CD4-positive, alpha-beta T cell (primary cell): ENCODE measurements around the gene PCDHB16. TPM values are rescaled to one million over a fixed set of nuclear protein-coding genes. Genes with fewer than 3 reads are reported as not detected.
"Not testable (repeated sequence)": the region's sequence is repeated elsewhere in the genome, so short reads cannot be mapped to it uniquely, and the experiment has no call there.

Source experiments
- ATAC-seq: fragments of 200-7000 bp; cut with Tn5 transposase; one replicate; pipeline ENCODE4 v1.10.0; 2022; ENCODE audit warnings: mild to moderate bottlenecking; ENCODE audit not compliant: poor library complexity
- CTCF ChIA-PET: fragments of 350-600 bp; sonication (Branson Sonifier 250); formaldehyde crosslinking; loops from one replicate; lab custom pipeline; 2021; ENCODE audit warnings: antibody characterized with exemption, inconsistent platforms; lab: Charles Lee
- POLR2A ChIA-PET: fragments of 350-600 bp; sonication (Branson Sonifier 250); formaldehyde crosslinking; loops from one replicate; lab custom pipeline; 2021; ENCODE audit warnings: antibody characterized with exemption, inconsistent platforms; lab: Charles Lee
- DNase-seq, 14 experiments: peaks; one replicate each; pipeline ENCODE4 v3.0.0-alpha.2; 2013 to 2020; ENCODE audit warnings: mixed read lengths in 2 of 14
- H3K27ac ChIP-seq, 2 donors: one replicate each; pipeline versions ENCODE4 v1.5.1 to v1.7.0; 2013; ENCODE audit warnings: low read length in 2 of 2, low read depth in 1 of 2, mild to moderate bottlenecking in 1 of 2
- H3K27me3 ChIP-seq, 2 experiments: 1 replicate in 1 of 2; 2 replicates in 1 of 2; pipeline versions ENCODE4 v1.6.1 to v1.7.0; 2013; ENCODE audit warnings: low read length in 2 of 2, control low read depth in 1 of 2, mild to moderate bottlenecking in 1 of 2, moderate library complexity in 1 of 2; ENCODE audit not compliant: insufficient read depth in 2 of 2, control insufficient read depth in 1 of 2
- H3K36me3 ChIP-seq: one replicate; pipeline ENCODE4 v1.6.1; 2013; ENCODE audit warnings: low read length, control low read depth; ENCODE audit not compliant: insufficient read depth
- H3K4me1 ChIP-seq: one replicate; pipeline ENCODE4 v1.6.1; 2013; ENCODE audit warnings: low read length, control low read depth; ENCODE audit not compliant: insufficient read depth
- H3K4me3 ChIP-seq: one replicate; pipeline ENCODE4 v1.5.1; 2013; ENCODE audit warnings: mild to moderate bottlenecking, low read length, moderate library complexity
- H3K9me3 ChIP-seq, 2 experiments: 1 replicate in 1 of 2; 2 replicates in 1 of 2; pipeline versions ENCODE4 v1.6.1 to v1.7.0; 2013; ENCODE audit warnings: low read length in 2 of 2, mild to moderate bottlenecking in 2 of 2, control low read depth in 1 of 2, moderate library complexity in 1 of 2; ENCODE audit not compliant: control insufficient read depth in 1 of 2, insufficient read depth in 1 of 2
- H3K27ac Mint-ChIP-seq: one replicate; pipeline ENCODE4 v1.8.0; 2020; ENCODE audit warnings: mixed read lengths
- H3K27me3 Mint-ChIP-seq: one replicate; pipeline ENCODE4 v1.8.0; 2021; ENCODE audit warnings: mixed read lengths
- H3K36me3 Mint-ChIP-seq: one replicate; pipeline ENCODE4 v1.8.0; 2021; ENCODE audit warnings: low read depth, mixed read lengths
- H3K4me1 Mint-ChIP-seq: one replicate; pipeline ENCODE4 v1.8.0; 2021; ENCODE audit warnings: low read depth, mixed read lengths
- H3K4me3 Mint-ChIP-seq: one replicate; pipeline ENCODE4 v1.8.0; 2020; ENCODE audit warnings: mild to moderate bottlenecking, mixed read lengths
- H3K9me3 Mint-ChIP-seq: one replicate; pipeline ENCODE4 v1.8.0; 2020; ENCODE audit warnings: mixed read lengths
- intact Hi-C, 2 experiments: fragments of 100-400 bp; cut with DNase I in 1 of 2; cut with micrococcal nuclease in 1 of 2; formaldehyde crosslinking; loops; one replicate each; pipeline versions ENCODE4 v1.15.1 to v1.9.0; 2023 to 2025; cut with DNase I, micrococcal nuclease
- total RNA-seq, 174 experiments: library from RNA in 2 of 174; stranded (reverse) in 2 of 174; gene quantifications; one replicate each; pipeline ENCODE4 v1.2.3 and lab custom pipeline; 2021 to 2026

PCDHB16 gene
- total RNA-seq, 2 experiments from 2014 or later, result not detected

GRCh38 chr5:141210849-141211248 lies 28.7 kb downstream of the PCDHB16 start:
- H3K36me3 Mint-ChIP-seq, H3K4me1 ChIP-seq, intact Hi-C loops, H3K4me3 Mint-ChIP-seq, H3K36me3 ChIP-seq, CTCF ChIA-PET, H3K27ac Mint-ChIP-seq, H3K27ac ChIP-seq, H3K4me3 ChIP-seq, H3K9me3 Mint-ChIP-seq, H3K4me1 Mint-ChIP-seq, POLR2A ChIA-PET, DNase-seq, ATAC-seq: not testable (repeated sequence)
- Histone ChIP-seq H3K27me3 (peaks cover 11 to 53% of the 10 kb centered on the region in 2 experiments), H3K9me3 (peaks cover 3 to 17% of the 10 kb centered on the region in 2 experiments)
- H3K27me3 Mint-ChIP-seq, result peaks cover 87% of the 10 kb centered on the region

DNA sequence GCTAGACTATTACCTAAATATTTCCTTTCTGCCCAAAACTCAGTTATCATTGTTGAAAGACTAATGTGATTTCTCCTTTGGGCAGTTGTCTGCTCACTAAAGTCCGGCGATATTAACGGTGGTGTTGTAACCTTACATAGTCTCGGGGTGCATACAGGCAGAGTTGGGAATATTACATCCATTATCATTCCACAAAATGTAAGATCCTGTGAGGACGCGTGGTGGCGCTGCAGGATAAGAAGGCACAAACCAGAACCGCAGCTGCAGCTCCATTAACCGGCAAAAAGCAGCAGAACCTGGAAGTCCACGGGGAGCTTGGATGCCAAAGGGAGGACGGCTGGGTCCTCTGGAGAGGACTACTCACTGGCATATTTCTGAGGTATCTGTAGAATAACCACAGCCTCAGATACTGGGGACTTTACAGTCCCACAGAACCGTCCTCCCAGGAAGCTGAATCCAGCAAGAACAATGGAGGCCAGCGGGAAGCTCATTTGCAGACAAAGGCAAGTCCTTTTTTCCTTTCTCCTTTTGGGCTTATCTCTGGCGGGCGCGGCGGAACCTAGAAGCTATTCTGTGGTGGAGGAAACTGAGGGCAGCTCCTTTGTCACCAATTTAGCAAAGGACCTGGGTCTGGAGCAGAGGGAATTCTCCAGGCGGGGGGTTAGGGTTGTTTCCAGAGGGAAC lies 31.6 kb downstream of the PCDHB16 start, which contains the start of gene PCDHB13:
TSS of gene PCDHB13 (plus strand) at position 264 of the 684 bp plus-strand sequence. CDS start at position 469, 205 bp downstream.
- peak in 4 of 14 experiments; percentile 17 to 53 (median 37) for DNase-seq
- H3K4me3 Mint-ChIP-seq, CTCF ChIA-PET, H3K4me3 ChIP-seq, POLR2A ChIA-PET, H3K36me3 Mint-ChIP-seq, H3K4me1 Mint-ChIP-seq, H3K36me3 ChIP-seq, H3K4me1 ChIP-seq, ATAC-seq, H3K27ac ChIP-seq, intact Hi-C loops, H3K27ac Mint-ChIP-seq, H3K9me3 Mint-ChIP-seq: not testable (repeated sequence)
- Histone ChIP-seq H3K9me3 (peaks cover 25 to 31% of the 10 kb centered on the region in 2 experiments), H3K27me3 (peaks cover 17 to 52% of the 10 kb centered on the region in 2 experiments)
- peaks cover 76% of the 10 kb centered on the region for H3K27me3 Mint-ChIP-seq

- peaks cover 73% of the 10 kb centered on the region for H3K27me3 Mint-ChIP-seq
- not testable (repeated sequence) for H3K4me3 Mint-ChIP-seq
Measured at GRCh38 chr5:141214583-141214982, 32.4 kb downstream of the PCDHB16 start.

DNA sequence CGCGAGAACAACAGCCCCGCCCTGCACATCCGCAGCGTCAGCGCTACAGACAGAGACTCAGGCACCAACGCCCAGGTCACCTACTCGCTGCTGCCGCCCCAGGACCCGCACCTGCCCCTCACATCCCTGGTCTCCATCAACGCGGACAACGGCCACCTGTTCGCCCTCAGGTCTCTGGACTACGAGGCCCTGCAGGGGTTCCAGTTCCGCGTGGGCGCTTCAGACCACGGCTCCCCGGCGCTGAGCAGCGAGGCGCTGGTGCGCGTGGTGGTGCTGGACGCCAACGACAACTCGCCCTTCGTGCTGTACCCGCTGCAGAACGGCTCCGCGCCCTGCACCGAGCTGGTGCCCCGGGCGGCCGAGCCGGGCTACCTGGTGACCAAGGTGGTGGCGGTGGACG lies 33.3 kb downstream of the PCDHB16 start:
- peaks cover 76% of the 10 kb centered on the region for H3K27me3 Mint-ChIP-seq
- H3K27me3 ChIP-seq, result peaks cover 11 to 55% of the 10 kb centered on the region in 2 experiments
- DNase-seq, intact Hi-C loops, POLR2A ChIA-PET, H3K27ac ChIP-seq, H3K4me3 ChIP-seq, CTCF ChIA-PET, H3K36me3 Mint-ChIP-seq, ATAC-seq, H3K36me3 ChIP-seq, H3K4me1 Mint-ChIP-seq, H3K9me3 Mint-ChIP-seq, H3K4me1 ChIP-seq, H3K27ac Mint-ChIP-seq, H3K4me3 Mint-ChIP-seq: not testable (repeated sequence)
- H3K9me3 ChIP-seq, result peaks cover 25 to 27% of the 10 kb centered on the region in 2 experiments

More at GRCh38 chr5:141214583-141214982, 32.4 kb downstream of the PCDHB16 start:
- H3K36me3 Mint-ChIP-seq, intact Hi-C loops, POLR2A ChIA-PET, H3K9me3 Mint-ChIP-seq, DNase-seq, H3K36me3 ChIP-seq, H3K27ac Mint-ChIP-seq, H3K27ac ChIP-seq, H3K4me3 ChIP-seq, CTCF ChIA-PET, H3K4me1 ChIP-seq, ATAC-seq, H3K4me1 Mint-ChIP-seq: not testable (repeated sequence)
- H3K9me3 ChIP-seq, result peaks cover 27 to 31% of the 10 kb centered on the region in 2 experiments
- peaks cover 15 to 54% of the 10 kb centered on the region in 2 experiments for H3K27me3 ChIP-seq

DNA sequence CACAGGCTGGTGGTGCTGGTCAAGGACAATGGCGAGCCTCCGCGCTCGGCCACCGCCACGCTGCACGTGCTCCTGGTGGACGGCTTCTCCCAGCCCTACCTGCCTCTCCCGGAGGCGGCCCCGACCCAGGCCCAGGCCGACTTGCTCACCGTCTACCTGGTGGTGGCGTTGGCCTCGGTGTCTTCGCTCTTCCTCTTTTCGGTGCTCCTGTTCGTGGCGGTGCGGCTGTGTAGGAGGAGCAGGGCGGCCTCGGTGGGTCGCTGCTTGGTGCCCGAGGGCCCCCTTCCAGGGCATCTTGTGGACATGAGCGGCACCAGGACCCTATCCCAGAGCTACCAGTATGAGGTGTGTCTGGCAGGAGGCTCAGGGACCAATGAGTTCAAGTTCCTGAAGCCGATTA lies 33.8 kb downstream of the PCDHB16 start:
- H3K27ac ChIP-seq, intact Hi-C loops, CTCF ChIA-PET, H3K27ac Mint-ChIP-seq, H3K36me3 Mint-ChIP-seq, ATAC-seq, H3K4me3 ChIP-seq, H3K36me3 ChIP-seq, H3K9me3 Mint-ChIP-seq, H3K4me1 Mint-ChIP-seq, H3K4me1 ChIP-seq, POLR2A ChIA-PET, H3K4me3 Mint-ChIP-seq, DNase-seq: not testable (repeated sequence)
- peaks cover 19 to 26% of the 10 kb centered on the region in 2 experiments for H3K9me3 ChIP-seq
- peaks cover 15 to 52% of the 10 kb centered on the region in 2 experiments for H3K27me3 ChIP-seq
- H3K27me3 Mint-ChIP-seq, result peaks cover 78% of the 10 kb centered on the region
